Pancreas (tissue), 10 donors: ENCODE measurements around the gene UNC13B. TPM values are rescaled to one million over a fixed set of nuclear protein-coding genes. Genes with fewer than 3 reads are reported as not detected.

Experiments
- ATAC-seq, 4 donors: fragments of 200-7000 bp; cut with Tn5 transposase; one replicate each; pipeline versions ENCODE4 v1.8.0 to v1.9.1; 2020; ENCODE audit warnings: mild to moderate bottlenecking in 4 of 4, moderate library complexity in 4 of 4
- DNase-seq, 6 donors: peaks; one replicate each; pipeline ENCODE4 v3.0.0-alpha.2; 2020
- FAIRE-seq: peaks from 2 replicates; lab custom pipeline; 2012; peaks lifted over from hg19 to GRCh38; lab: Jason Lieb, UNC
- H3K27ac ChIP-seq, 4 donors: fragments of 200-600 bp; sonication (generic); 1 replicate in 3 of 4; 2 replicates in 1 of 4; pipeline versions ENCODE4 v1.5.0 to v1.8.0; 2020
- H3K27me3 ChIP-seq, 4 donors: fragments of 200-600 bp; one replicate each; pipeline ENCODE4 v1.8.0; 2021
- H3K36me3 ChIP-seq, 3 donors: fragments of 200-600 bp; sonication (generic) in 1 of 3; one replicate each; pipeline versions ENCODE4 v1.5.0 to v1.8.0; 2020 to 2021
- H3K4me1 ChIP-seq, 3 donors: fragments of 200-600 bp; one replicate each; pipeline ENCODE4 v1.8.0; 2021
- H3K4me3 ChIP-seq, 4 donors: fragments of 200-600 bp; sonication (generic) in 2 of 4; one replicate each; pipeline versions ENCODE4 v1.5.0 to v1.8.0; 2020 to 2021
- H3K9me3 ChIP-seq, 4 donors: fragments of 200-600 bp; one replicate each; pipeline ENCODE4 v1.8.0; 2021
- CTCF ChIP-seq, 4 donors: fragments of 200-600 bp; sonication (generic) in 3 of 4; IDR thresholded peaks; one replicate each; pipeline versions ENCODE4 v1.5.0 to v1.8.0; 2021; ENCODE audit warnings: antibody characterized with exemption in 4 of 4
- WGBS, 2 donors: extraction: QIAGEN DNeasy Blood & Tissue Kit; methylation state at CpG; one replicate each; pipeline ENCODE4 v1.1.7; 2013; 5-methylcytosine and 5-hydroxymethylcytosine counted together
- intact Hi-C, 3 donors: fragments of 100-400 bp; cut with DNase I; formaldehyde crosslinking; loops; one replicate each; pipeline versions ENCODE4 v1.11.1 to v1.14.2; 2022
- polyA plus RNA-seq, 2 donors: library from polyadenylated mRNA; stranded (reverse); fragments of 200-250 nt; gene quantifications; one replicate each; pipeline ENCODE4 v1.2.3, GENCODE V29; 2013
- total RNA-seq, 6 donors: library from RNA; stranded (reverse); fragmentation: NEBNext Ultra II Directional in 4 of 6; extraction: Animal tissue kit (Norgen Biotek cat#: 25700) in 4 of 6; gene quantifications; one replicate each; pipeline versions ENCODE4 v1.2.1 to v1.2.4, GENCODE V29; 2021 to 2023
- donor health status: healthy with polysubstance abuse.
- donor health status: DM: no; HTN: no; CAD: no; lungs with moderate emphysema.
- donor health status: DM: no; HTN: no; CAD: no.
- donor health status: control.
- donor health status: control.
- donor health status: Bipolar disorder and iron deficiency.
- donor health status: DM: yes; HTN: yes; CAD: no.
- donor health status: DM: no; HTN: no; CAD: no.
- donor health status: DM: no; HTN: no; CAD: no.
- donor health status: DM: yes; HTN: yes; CAD: no.

The UNC13B gene
- total and polyA plus RNA-seq, 8 donors, result 13.3 to 33.8 (median 26.1) TPM

GRCh38 chr9:35279946-35280345, 118.1 kb downstream of the UNC13B start:
- WGBS, 2 donors, result 81% methylated on average over 2 of the region's 2 CpGs
- H3K36me3 ChIP-seq, result no peaks in the 10 kb centered on the region
- H3K27me3 ChIP-seq, result no peaks in the 10 kb centered on the region
- H3K9me3 ChIP-seq, result no peaks in the 10 kb centered on the region
- TF ChIP-seq CTCF (IDR thresholded peaks at IDR 0.05), result no peak
- H3K4me1 ChIP-seq, result no peaks in the 10 kb centered on the region
- no peak for DNase-seq
- intact Hi-C loops, result no loop called here
- ATAC-seq, result no peak
- H3K27ac ChIP-seq, result no peak overlapping the region
- H3K4me3 ChIP-seq, result no peak overlapping the region
- no peak for FAIRE-seq

GRCh38 chr9:35280399-35280798, 118.6 kb downstream of the UNC13B start:
- DNase-seq, result no peak
- intact Hi-C loops, result no loop called here
- WGBS, 2 donors, result 73 to 89% methylated on average over 1 of the region's 1 CpG
- H3K36me3 ChIP-seq, result no peaks in the 10 kb centered on the region
- no peaks in the 10 kb centered on the region for H3K4me1 ChIP-seq
- ATAC-seq, result no peak
- H3K4me3 ChIP-seq, result no peak overlapping the region
- H3K27me3 ChIP-seq, result no peaks in the 10 kb centered on the region
- H3K9me3 ChIP-seq, result no peaks in the 10 kb centered on the region
- H3K27ac ChIP-seq, result no peak overlapping the region
- FAIRE-seq, result no peak
- TF ChIP-seq CTCF (IDR thresholded peaks at IDR 0.05), result no peak

GRCh38 chr9:35285731-35286130, 123.9 kb downstream of the UNC13B start:
- H3K27me3 ChIP-seq, result no peaks in the 10 kb centered on the region
- no peak overlapping the region for H3K27ac ChIP-seq
- FAIRE-seq (no peak), DNase-seq (no peak), ATAC-seq (no peak)
- no peaks in the 10 kb centered on the region for H3K36me3 ChIP-seq
- 84 to 96% methylated on average over 1 of the region's 1 CpG for WGBS, 2 donors
- no peaks in the 10 kb centered on the region for H3K9me3 ChIP-seq
- H3K4me3 ChIP-seq, result no peak overlapping the region
- TF ChIP-seq CTCF (IDR thresholded peaks at IDR 0.05), result no peak
- no peaks in the 10 kb centered on the region for H3K4me1 ChIP-seq
- intact Hi-C loops, result no loop called here

GRCh38 chr9:35286381-35286780, 124.6 kb downstream of the UNC13B start:
- ATAC-seq (no peak), FAIRE-seq (no peak), DNase-seq (no peak)
- Histone ChIP-seq H3K4me1 (no peaks in the 10 kb centered on the region), H3K4me3 (no peak overlapping the region), H3K36me3 (no peaks in the 10 kb centered on the region), H3K27ac (no peak overlapping the region), H3K9me3 (no peaks in the 10 kb centered on the region), H3K27me3 (no peaks in the 10 kb centered on the region)
- intact Hi-C loops, result no loop called here
- no peak for TF ChIP-seq CTCF (IDR thresholded peaks at IDR 0.05)
- WGBS, 2 donors, result 97 to 100% methylated on average over 1 of the region's 1 CpG

GRCh38 chr9:35287987-35288632, 126.3 kb downstream of the UNC13B start:
- WGBS, 2 donors, result 93 to 98% methylated on average over 3 of the region's 3 CpGs
- ATAC-seq (no peak), DNase-seq (no peak), FAIRE-seq (no peak)
- Histone ChIP-seq H3K4me3 (no peak overlapping the region), H3K36me3 (no peaks in the 10 kb centered on the region), H3K27ac (no peak overlapping the region), H3K4me1 (no peaks in the 10 kb centered on the region), H3K27me3 (no peaks in the 10 kb centered on the region), H3K9me3 (no peaks in the 10 kb centered on the region)
- TF ChIP-seq CTCF (IDR thresholded peaks at IDR 0.05), result no peak
- intact Hi-C loops, result no loop called here
